Naive B cell (primary cell): Measurements from ENCODE around the gene GGTLC1. TPM values are rescaled to one million over a fixed set of nuclear protein-coding genes. Genes with fewer than 3 reads are reported as not detected.
A peak's percentile ranks its signal among the peaks of the same experiment; 100 is the strongest.

Experiments
- ATAC-seq, 2 donors: fragments of 150-1000 bp; cut with Tn5 transposase; 2 replicates each; pipeline ENCODE4 v1.10.0; 2021; ENCODE audit warnings: low read depth in 2 of 2, mild to moderate bottlenecking in 2 of 2, moderate library complexity in 2 of 2
- DNase-seq: peaks from one replicate; pipeline ENCODE4 v3.0.0; 2022
- H3K27ac Mint-ChIP-seq, 6 donors: one replicate each; pipeline ENCODE4 v1.8.0; 2020 to 2022; ENCODE audit warnings: mild to moderate bottlenecking in 6 of 6, mixed read lengths in 6 of 6, moderate library complexity in 5 of 6, inconsistent platforms in 2 of 6
- H3K27me3 Mint-ChIP-seq, 3 donors: one replicate each; pipeline ENCODE4 v1.8.0; 2021 to 2022; ENCODE audit warnings: mixed read lengths in 3 of 3, mild to moderate bottlenecking in 1 of 3
- H3K36me3 Mint-ChIP-seq, 2 donors: one replicate each; pipeline ENCODE4 v1.8.0; 2020 to 2022; ENCODE audit warnings: mixed read lengths in 2 of 2, inconsistent platforms in 1 of 2, mild to moderate bottlenecking in 1 of 2
- H3K4me1 Mint-ChIP-seq, 3 donors: one replicate each; pipeline ENCODE4 v1.8.0; 2020 to 2022; ENCODE audit warnings: mixed read lengths in 3 of 3, inconsistent platforms in 1 of 3, mild to moderate bottlenecking in 1 of 3, moderate library complexity in 1 of 3
- H3K4me3 Mint-ChIP-seq, 8 donors: one replicate each; pipeline ENCODE4 v1.8.0; 2020 to 2022; ENCODE audit warnings: mild to moderate bottlenecking in 8 of 8, mixed read lengths in 8 of 8, moderate library complexity in 8 of 8, inconsistent platforms in 2 of 8
- H3K9me3 Mint-ChIP-seq, 7 donors: one replicate each; pipeline ENCODE4 v1.8.0; 2020 to 2022; ENCODE audit warnings: mixed read lengths in 7 of 7, mild to moderate bottlenecking in 5 of 7, inconsistent platforms in 2 of 7, moderate library complexity in 1 of 7
- polyA plus RNA-seq, 6 donors: library from polyadenylated mRNA; unstranded; fragments of 300-500 nt; fragmentation: Illumina TruSeq; gene quantifications; one replicate each; pipeline ENCODE4 v1.2.3, GENCODE V29; 2021; ENCODE audit warnings: low read depth in 6 of 6

Gene GGTLC1
- polyA plus RNA-seq, 6 donors from 2014 or later: not detected

GRCh38 chr20:23937303-23938117 is 51.1 kb downstream of the GGTLC1 start:
- peak; percentile 23 for DNase-seq
- Mint-ChIP-seq H3K9me3 (peaks cover 0 to 5% (median 0%) of the 10 kb centered on the region in 7 donors), H3K4me3 (no peak overlapping the region), H3K36me3 (no peaks in the 10 kb centered on the region), H3K27ac (no peak overlapping the region), H3K4me1 (no peaks in the 10 kb centered on the region), H3K27me3 (peaks cover 0 to 12% (median 4%) of the 10 kb centered on the region in 3 donors)
- ATAC-seq: peak in 1 of 2 donors; percentile 49

Other genes starting within 250 kb of the GGTLC1 start
- not detected for gene CST1, start 237.8 kb downstream of the GGTLC1 start, polyA plus RNA-seq
- gene CST2, start 162.1 kb downstream of the GGTLC1 start, polyA plus RNA-seq: not detected
- not detected for gene CST5, start 109.0 kb downstream of the GGTLC1 start, polyA plus RNA-seq